PC-3 (cell line): ENCODE results near the gene HOXD10. TPM values are rescaled to one million over a fixed set of nuclear protein-coding genes. Genes with fewer than 3 reads are reported as not detected.

ENCODE experiments used
- ATAC-seq: fragments of 200-7000 bp; cut with Tn5 transposase; 2 replicates; pipeline ENCODE4 v1.9.1; 2020; ENCODE audit warnings: mild to moderate bottlenecking, moderate library complexity
- BruUV-seq: library from RNA; stranded (reverse); fragments of 400-500 nt; replicated peaks from 2 replicates; lab custom pipeline; 2021; lab: Mats Ljungman, UMichigan
- CTCF ChIA-PET: fragments of 300-600 bp; sonication (Branson Sonifier 250); formaldehyde crosslinking; loops from one replicate; lab custom pipeline; 2022; ENCODE audit warnings: antibody characterized with exemption; lab: Charles Lee
- POLR2A ChIA-PET: fragments of 300-600 bp; sonication (Branson Sonifier 250); formaldehyde crosslinking; loops from one replicate; lab custom pipeline; 2022; ENCODE audit warnings: antibody characterized with exemption; ENCODE audit not compliant: unreplicated experiment; lab: Charles Lee
- DNase-seq: peaks from one replicate; pipeline ENCODE4 v3.0.0-alpha.2; 2015
- H2AFZ ChIP-seq: fragments of 300-600 bp; sonication (generic); 2 replicates; pipeline ENCODE4 v1.6.0; 2016; ENCODE audit warnings: antibody characterized with exemption, low read length
- H3F3A ChIP-seq: fragments of 300-600 bp; sonication (generic); one replicate; pipeline ENCODE4 v1.6.0; 2017; ENCODE audit warnings: antibody characterized with exemption, low read length, control low read depth, mild to moderate bottlenecking; ENCODE audit not compliant: unreplicated experiment
- H3K27ac ChIP-seq: fragments of 300-600 bp; sonication (generic); 2 replicates; pipeline ENCODE4 v1.5.1; 2016; ENCODE audit warnings: mild to moderate bottlenecking, low read length
- H3K27me3 ChIP-seq: fragments of 300-600 bp; sonication (generic); 2 replicates; pipeline ENCODE4 v1.6.1; 2016; ENCODE audit warnings: low read length, mixed read lengths
- H3K36me3 ChIP-seq: fragments of 300-600 bp; sonication (generic); 2 replicates; pipeline ENCODE4 v1.6.1; 2016; ENCODE audit warnings: low read depth, mixed run types, low read length, mixed read lengths
- H3K4me1 ChIP-seq: fragments of 300-600 bp; sonication (generic); 2 replicates; pipeline ENCODE4 v1.5.1; 2016; ENCODE audit warnings: low read length; ENCODE audit not compliant: insufficient read depth
- H3K4me2 ChIP-seq: fragments of 300-600 bp; sonication (generic); 2 replicates; pipeline ENCODE4 v1.6.0; 2016; ENCODE audit warnings: low read length
- H3K4me3 ChIP-seq: fragments of 300-600 bp; sonication (generic); 2 replicates; pipeline ENCODE4 v1.5.1; 2016; ENCODE audit warnings: mild to moderate bottlenecking, low read length, mixed read lengths
- H3K79me2 ChIP-seq: fragments of 300-600 bp; sonication (generic); 2 replicates; pipeline ENCODE4 v1.6.1; 2017; ENCODE audit warnings: low read length, mixed read lengths
- H3K9ac ChIP-seq: fragments of 300-600 bp; sonication (generic); 2 replicates; pipeline ENCODE4 v1.6.0; 2016; ENCODE audit warnings: mild to moderate bottlenecking, low read length
- H3K9me2 ChIP-seq: fragments of 300-600 bp; sonication (generic); replicated peaks from 2 replicates; pipeline ENCODE4 v1.6.1; 2016; ENCODE audit warnings: mixed run types, low read length, mixed read lengths
- H3K9me3 ChIP-seq: fragments of 300-600 bp; sonication (generic); 2 replicates; pipeline ENCODE4 v1.6.1; 2016; ENCODE audit warnings: low read length, mixed read lengths
- H4K20me1 ChIP-seq: fragments of 300-600 bp; sonication (generic); 2 replicates; pipeline ENCODE4 v1.6.1; 2016; ENCODE audit warnings: low read length, mixed read lengths
- EZH2 ChIP-seq: fragments of 300-600 bp; sonication (generic); IDR thresholded peaks from one replicate; pipeline ENCODE4 v1.6.1; 2017; ENCODE audit warnings: antibody characterized with exemption, mild to moderate bottlenecking, low read length; ENCODE audit not compliant: unreplicated experiment
- EZH2phosphoT487 ChIP-seq: fragments of 300-600 bp; sonication (generic); IDR thresholded peaks from 2 replicates; pipeline ENCODE4 v1.6.1; 2018; ENCODE audit warnings: mild to moderate bottlenecking, antibody characterized with exemption, low read length, borderline replicate concordance
- intact Hi-C: fragments of 100-400 bp; cut with micrococcal nuclease; formaldehyde crosslinking; loops from 2 replicates; pipeline ENCODE4 v1.9.0; 2023
- total RNA-seq: library from RNA; depleted of rRNA; stranded (reverse); fragments of >200 nt; gene quantifications from 2 replicates; pipeline ENCODE4 v1.2.3, GENCODE V29; 2014
- TF ChIP-seq, protein P1 (sequence below): fragments of 300-600 bp; sonication (generic); conservative IDR thresholded peaks from 2 replicates; pipeline ENCODE4 v1.5.1; 2017; ENCODE audit warnings: antibody characterized with exemption, low read depth, mild to moderate bottlenecking, low read length

Gene HOXD10
- total RNA-seq, 1 experiment from 2014 or later = not detected

DNA sequence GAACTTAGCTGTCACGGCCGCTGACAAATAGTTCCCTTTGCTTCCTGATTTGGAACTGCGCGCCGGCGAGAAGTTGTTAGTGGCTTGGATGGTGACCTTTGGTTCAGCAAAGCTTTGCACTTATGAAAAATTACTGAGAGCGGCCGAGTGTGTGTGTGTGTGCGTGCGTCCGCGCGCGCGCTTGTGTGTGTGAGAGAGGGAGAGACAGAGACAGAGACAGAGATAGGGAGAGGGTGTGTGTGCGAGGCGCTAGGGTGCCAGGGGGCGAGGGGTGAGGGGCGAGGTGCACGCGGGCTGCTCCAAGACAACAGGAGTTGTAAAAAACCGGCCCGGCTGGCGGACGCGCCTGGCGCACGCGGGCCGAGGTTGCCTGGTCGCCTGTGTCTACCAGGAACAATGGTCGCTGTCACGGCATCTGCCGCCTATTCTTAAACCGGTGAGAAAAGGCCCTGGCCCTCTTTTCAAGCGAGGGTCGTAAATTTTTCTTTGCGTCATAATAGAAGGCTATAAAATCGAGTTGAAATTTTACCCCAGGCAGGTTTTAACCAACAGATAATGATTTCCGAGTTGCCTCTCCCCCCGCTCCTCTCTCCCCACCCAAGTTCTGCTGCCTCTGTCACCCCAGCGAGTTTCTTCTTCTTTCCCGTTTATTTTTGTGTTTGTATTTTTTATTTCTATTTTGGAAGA is 41.1 kb downstream of the HOXD10 start:
- H3K36me3 ChIP-seq = no peaks in the 10 kb centered on the region
- POLR2A ChIA-PET = no interaction called here
- no peaks in the 10 kb centered on the region for H3F3A ChIP-seq
- TF ChIP-seq EZH2phosphoT487 (no peak), EZH2 (no peak)
- TF ChIP-seq, protein P1, sequence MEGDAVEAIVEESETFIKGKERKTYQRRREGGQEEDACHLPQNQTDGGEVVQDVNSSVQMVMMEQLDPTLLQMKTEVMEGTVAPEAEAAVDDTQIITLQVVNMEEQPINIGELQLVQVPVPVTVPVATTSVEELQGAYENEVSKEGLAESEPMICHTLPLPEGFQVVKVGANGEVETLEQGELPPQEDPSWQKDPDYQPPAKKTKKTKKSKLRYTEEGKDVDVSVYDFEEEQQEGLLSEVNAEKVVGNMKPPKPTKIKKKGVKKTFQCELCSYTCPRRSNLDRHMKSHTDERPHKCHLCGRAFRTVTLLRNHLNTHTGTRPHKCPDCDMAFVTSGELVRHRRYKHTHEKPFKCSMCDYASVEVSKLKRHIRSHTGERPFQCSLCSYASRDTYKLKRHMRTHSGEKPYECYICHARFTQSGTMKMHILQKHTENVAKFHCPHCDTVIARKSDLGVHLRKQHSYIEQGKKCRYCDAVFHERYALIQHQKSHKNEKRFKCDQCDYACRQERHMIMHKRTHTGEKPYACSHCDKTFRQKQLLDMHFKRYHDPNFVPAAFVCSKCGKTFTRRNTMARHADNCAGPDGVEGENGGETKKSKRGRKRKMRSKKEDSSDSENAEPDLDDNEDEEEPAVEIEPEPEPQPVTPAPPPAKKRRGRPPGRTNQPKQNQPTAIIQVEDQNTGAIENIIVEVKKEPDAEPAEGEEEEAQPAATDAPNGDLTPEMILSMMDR = no peak
- no peaks in the 10 kb centered on the region for H3K9me3 ChIP-seq
- no peak overlapping the region for H3K27ac ChIP-seq
- no TSS peak for BruUV-seq
- intact Hi-C loops = no loop called here
- CTCF ChIA-PET = no interaction called here
- no peaks in the 10 kb centered on the region for H3K27me3 ChIP-seq
- no peak overlapping the region for H2AFZ ChIP-seq
- no peak overlapping the region for H3K4me3 ChIP-seq
- H3K4me1 ChIP-seq = no peaks in the 10 kb centered on the region
- no peak for ATAC-seq
- DNase-seq = no peak
- no peaks in the 10 kb centered on the region for H3K9me2 ChIP-seq
- no peaks in the 10 kb centered on the region for H3K79me2 ChIP-seq
- no peak overlapping the region for H3K4me2 ChIP-seq
- no peaks in the 10 kb centered on the region for H4K20me1 ChIP-seq
- H3K9ac ChIP-seq = no peak overlapping the region

DNA sequence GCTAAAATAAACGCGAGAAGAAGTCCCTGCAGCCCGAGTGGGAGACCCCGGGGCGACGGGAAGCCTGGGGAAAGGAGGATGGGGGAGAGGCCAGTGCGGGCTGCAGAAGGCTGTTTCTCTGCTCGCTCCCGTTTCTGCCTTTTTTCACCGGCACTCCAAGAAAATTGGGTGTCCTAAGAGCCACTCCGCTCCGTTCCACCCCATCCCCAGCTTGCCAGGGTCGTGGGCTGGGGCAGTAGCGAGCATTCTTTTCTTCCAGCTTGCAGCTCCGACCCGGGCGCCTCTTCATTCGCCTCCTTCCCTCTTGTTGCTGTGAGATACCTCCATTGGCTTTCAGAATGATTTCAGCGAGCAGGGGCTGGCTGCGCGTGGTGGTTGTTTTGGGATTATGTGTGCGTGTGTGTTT is 41.6 kb downstream of the HOXD10 start:
- Histone ChIP-seq H3K9me3 (no peaks in the 10 kb centered on the region), H3K4me1 (no peaks in the 10 kb centered on the region), H3K4me2 (no peak overlapping the region), H4K20me1 (no peaks in the 10 kb centered on the region), H3K27ac (no peak overlapping the region), H3K4me3 (no peak overlapping the region), H3K9ac (no peak overlapping the region), H3K79me2 (no peaks in the 10 kb centered on the region), H2AFZ (no peak overlapping the region), H3K9me2 (no peaks in the 10 kb centered on the region), H3K27me3 (no peaks in the 10 kb centered on the region), H3F3A (no peaks in the 10 kb centered on the region), H3K36me3 (no peaks in the 10 kb centered on the region)
- DNase-seq (no peak), ATAC-seq (no peak)
- no peak for TF ChIP-seq EZH2
- TF ChIP-seq EZH2phosphoT487 = no peak
- TF ChIP-seq, protein P1 = no peak
- intact Hi-C loops = no loop called here
- no TSS peak for BruUV-seq
- POLR2A ChIA-PET = no interaction called here
- CTCF ChIA-PET = no interaction called here

DNA sequence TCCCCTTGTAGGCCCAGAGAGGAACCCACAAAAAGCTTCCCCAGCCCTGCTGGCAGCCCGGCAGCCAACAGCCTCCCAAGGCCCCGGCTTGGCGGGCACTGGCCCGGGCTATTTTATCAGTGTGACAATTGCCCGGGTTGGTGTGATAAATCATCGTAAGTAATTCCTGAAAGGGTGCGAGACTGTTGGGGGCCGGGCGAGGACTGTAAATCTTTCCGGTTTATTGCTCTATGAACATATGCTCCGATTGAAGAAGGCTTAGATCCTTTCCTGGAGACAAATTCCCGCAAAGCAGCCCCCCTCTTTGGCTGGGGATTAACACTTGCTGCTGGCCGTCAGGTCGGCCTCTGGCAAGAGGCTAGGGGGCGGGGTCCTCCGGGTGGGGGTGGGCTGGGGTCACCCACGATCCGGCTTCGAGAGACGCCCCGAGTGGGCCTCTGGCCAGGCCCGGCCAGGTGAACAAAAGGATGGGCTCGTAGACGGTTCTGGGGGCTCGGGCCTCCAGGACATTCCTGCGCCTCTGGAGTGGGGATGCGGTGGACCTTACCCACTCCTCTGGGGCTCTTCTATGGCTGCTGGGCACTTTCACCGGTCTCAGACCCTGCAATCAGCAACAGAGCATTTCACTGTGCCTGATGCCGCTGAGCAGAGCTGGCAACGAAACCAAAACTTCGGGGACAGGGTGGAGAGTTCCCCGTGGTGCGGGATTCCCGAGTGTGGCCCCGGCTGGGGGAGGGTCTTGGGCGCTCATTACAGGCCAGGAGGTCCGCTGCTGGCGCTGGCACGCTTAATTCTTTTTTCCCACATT is 42.5 kb downstream of the HOXD10 start:
- ATAC-seq = no peak
- ChIA-PET CTCF (no interaction called here), POLR2A (no interaction called here)
- H3K79me2 ChIP-seq = no peaks in the 10 kb centered on the region
- BruUV-seq = no TSS peak
- H3F3A ChIP-seq = no peaks in the 10 kb centered on the region
- TF ChIP-seq EZH2phosphoT487 (no peak), EZH2 (no peak)
- TF ChIP-seq, protein P1 = no peak
- intact Hi-C loops = no loop called here
- H3K9me2 ChIP-seq = no peaks in the 10 kb centered on the region
- H3K9ac ChIP-seq = no peak overlapping the region
- no peak for DNase-seq
- no peak overlapping the region for H3K4me3 ChIP-seq
- no peaks in the 10 kb centered on the region for H4K20me1 ChIP-seq
- no peak overlapping the region for H2AFZ ChIP-seq
- H3K4me1 ChIP-seq = no peaks in the 10 kb centered on the region
- H3K27me3 ChIP-seq = no peaks in the 10 kb centered on the region
- H3K27ac ChIP-seq = no peak overlapping the region
- no peaks in the 10 kb centered on the region for H3K9me3 ChIP-seq
- H3K4me2 ChIP-seq = no peak overlapping the region
- H3K36me3 ChIP-seq = no peaks in the 10 kb centered on the region
